ENCODE measurements around the gene PTMS. TPM values are rescaled to one million over a fixed set of nuclear protein-coding genes. Genes with fewer than 3 reads are reported as not detected.

Gene PTMS
- total and polyA plus RNA-seq, 2 of the 13 experiments (the other 11 are each of a cell fraction or from before 2014, with no cell fraction given): 40.5 to 82.4 TPM

GRCh38 chr12:6723607-6724408 is 42.4 kb upstream of the PTMS start, which contains the start of gene COPS7A (continued):
- TF ChIP-seq ZFP41 (CRISPR knock-in tag; IDR thresholded peaks at IDR 0.05; ENCODE audit: borderline replicate concordance) (peak; percentile 92; the same call in 1 of the 2 replicates), EZH2 (conservative IDR thresholded peaks at IDR 0.05; ENCODE audit: low read depth, low read length) (no peak), TAF15 (IDR thresholded peaks at IDR 0.05; ENCODE audit: low read depth, low read length, poor library complexity, severe bottlenecking) (no peak), HNF4G (IDR thresholded peaks at IDR 0.05; ENCODE audit: borderline replicate concordance, low read depth, low read length) (no peak), HNF4G (CRISPR knock-in tag; IDR thresholded peaks at IDR 0.05; ENCODE audit: borderline replicate concordance, low read depth) (no peak), HNRNPH1 (optimal IDR thresholded peaks at IDR 0.05; ENCODE audit: low read depth, low read length) (no peak), ZMAT3 (CRISPR knock-in tag; conservative IDR thresholded peaks at IDR 0.05) (peak; percentile 90), MEF2D (CRISPR knock-in tag; IDR thresholded peaks at IDR 0.05) (no peak; the same call in 1 of the 2 replicates), BRD4 (CRISPR knock-in tag; IDR thresholded peaks at IDR 0.05) (no peak), ZNF136 (CRISPR knock-in tag; IDR thresholded peaks at IDR 0.05; ENCODE audit: low read depth) (0 out of 2 replicates have a peak, but pooled peaks have one; percentile 73), TCF7 (IDR thresholded peaks at IDR 0.05; ENCODE audit: low read depth) (no peak), ZNF850 (CRISPR knock-in tag; conservative IDR thresholded peaks at IDR 0.05) (no peak), SNAI1 (CRISPR knock-in tag; IDR thresholded peaks at IDR 0.05; ENCODE audit: borderline replicate concordance) (peak; percentile 85), FOXA3 (CRISPR knock-in tag; IDR thresholded peaks at IDR 0.05) (peak; percentile 18; the same call in 1 of the 2 replicates), ZNF225 (CRISPR knock-in tag; IDR thresholded peaks at IDR 0.05) (peak; percentile 51; the same call in 1 of the 2 replicates), RELA (CRISPR knock-in tag; IDR thresholded peaks at IDR 0.05) (no peak), ZNF567 (CRISPR knock-in tag; IDR thresholded peaks at IDR 0.05; ENCODE audit: borderline replicate concordance) (0 out of 2 replicates have a peak, but pooled peaks have one; percentile 55), PREB (CRISPR knock-in tag; IDR thresholded peaks at IDR 0.05) (no peak), HIVEP1 (CRISPR knock-in tag; IDR thresholded peaks at IDR 0.05) (peak; percentile 93), ZGPAT (CRISPR knock-in tag; IDR thresholded peaks at IDR 0.05) (peak; percentile 95), ZKSCAN8 (CRISPR knock-in tag; IDR thresholded peaks at IDR 0.05; ENCODE audit: borderline replicate concordance) (0 out of 2 replicates have a peak, but pooled peaks have one; percentile 8), SKI (IDR thresholded peaks at IDR 0.05; ENCODE audit: partially characterized antibody) (peak; percentile 32), ZSCAN12 (CRISPR knock-in tag; IDR thresholded peaks at IDR 0.05) (no peak)
- TF ChIP-seq, protein P1, sequence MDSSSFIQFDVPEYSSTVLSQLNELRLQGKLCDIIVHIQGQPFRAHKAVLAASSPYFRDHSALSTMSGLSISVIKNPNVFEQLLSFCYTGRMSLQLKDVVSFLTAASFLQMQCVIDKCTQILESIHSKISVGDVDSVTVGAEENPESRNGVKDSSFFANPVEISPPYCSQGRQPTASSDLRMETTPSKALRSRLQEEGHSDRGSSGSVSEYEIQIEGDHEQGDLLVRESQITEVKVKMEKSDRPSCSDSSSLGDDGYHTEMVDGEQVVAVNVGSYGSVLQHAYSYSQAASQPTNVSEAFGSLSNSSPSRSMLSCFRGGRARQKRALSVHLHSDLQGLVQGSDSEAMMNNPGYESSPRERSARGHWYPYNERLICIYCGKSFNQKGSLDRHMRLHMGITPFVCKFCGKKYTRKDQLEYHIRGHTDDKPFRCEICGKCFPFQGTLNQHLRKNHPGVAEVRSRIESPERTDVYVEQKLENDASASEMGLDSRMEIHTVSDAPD (CRISPR knock-in tag; IDR thresholded peaks at IDR 0.05): 0 out of 2 replicates have a peak, but pooled peaks have one; percentile 45
- TF ChIP-seq, protein P2, sequence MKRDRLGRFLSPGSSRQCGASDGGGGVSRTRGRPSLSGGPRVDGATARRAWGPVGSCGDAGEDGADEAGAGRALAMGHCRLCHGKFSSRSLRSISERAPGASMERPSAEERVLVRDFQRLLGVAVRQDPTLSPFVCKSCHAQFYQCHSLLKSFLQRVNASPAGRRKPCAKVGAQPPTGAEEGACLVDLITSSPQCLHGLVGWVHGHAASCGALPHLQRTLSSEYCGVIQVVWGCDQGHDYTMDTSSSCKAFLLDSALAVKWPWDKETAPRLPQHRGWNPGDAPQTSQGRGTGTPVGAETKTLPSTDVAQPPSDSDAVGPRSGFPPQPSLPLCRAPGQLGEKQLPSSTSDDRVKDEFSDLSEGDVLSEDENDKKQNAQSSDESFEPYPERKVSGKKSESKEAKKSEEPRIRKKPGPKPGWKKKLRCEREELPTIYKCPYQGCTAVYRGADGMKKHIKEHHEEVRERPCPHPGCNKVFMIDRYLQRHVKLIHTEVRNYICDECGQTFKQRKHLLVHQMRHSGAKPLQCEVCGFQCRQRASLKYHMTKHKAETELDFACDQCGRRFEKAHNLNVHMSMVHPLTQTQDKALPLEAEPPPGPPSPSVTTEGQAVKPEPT (CRISPR knock-in tag; IDR thresholded peaks at IDR 0.05; ENCODE audit: low read depth): peak; percentile 83; the same call in 1 of the 2 replicates

Measured in HepG2 (cell line).